CD4-positive, alpha-beta memory T cell (primary cell): Measurements from ENCODE around the gene TTYH1. TPM values are rescaled to one million over a fixed set of nuclear protein-coding genes. Genes with fewer than 3 reads are reported as not detected.

Experiments used
- CTCF ChIA-PET: fragments of 350-600 bp; sonication (Branson Sonifier 250); formaldehyde crosslinking; loops from one replicate; lab custom pipeline; 2021; ENCODE audit warnings: inconsistent platforms; ENCODE audit not compliant: partially characterized antibody; lab: Charles Lee
- POLR2A ChIA-PET: fragments of 350-600 bp; sonication (Branson Sonifier 250); formaldehyde crosslinking; loops from one replicate; lab custom pipeline; 2021; ENCODE audit not compliant: partially characterized antibody; lab: Charles Lee
- DNase-seq, 5 donors: peaks; one replicate each; pipeline versions ENCODE4 v3.0.0 to v3.0.0-alpha.2; 2020 to 2022; ENCODE audit warnings: mixed read lengths in 1 of 5
- H3K27ac ChIP-seq: one replicate; pipeline ENCODE4 v1.7.0; 2013; ENCODE audit warnings: low read depth, low read length
- H3K27me3 ChIP-seq: 2 replicates; pipeline ENCODE4 v1.7.0; 2013; ENCODE audit warnings: mild to moderate bottlenecking, low read length, moderate library complexity; ENCODE audit not compliant: insufficient read depth
- H3K36me3 ChIP-seq: 2 replicates; pipeline ENCODE4 v1.7.0; 2013; ENCODE audit warnings: mild to moderate bottlenecking, low read length, moderate library complexity; ENCODE audit not compliant: insufficient read depth
- H3K4me1 ChIP-seq: 2 replicates; pipeline ENCODE4 v1.7.0; 2013; ENCODE audit warnings: mild to moderate bottlenecking, low read length, moderate library complexity; ENCODE audit not compliant: insufficient read depth
- H3K4me3 ChIP-seq, 2 donors: one replicate each; pipeline ENCODE4 v1.7.0; 2013; ENCODE audit warnings: low read length in 2 of 2, mild to moderate bottlenecking in 1 of 2
- H3K9me3 ChIP-seq, 2 donors: one replicate each; pipeline ENCODE4 v1.7.0; 2013; ENCODE audit warnings: low read length in 2 of 2, control low read depth in 1 of 2; ENCODE audit not compliant: control insufficient read depth in 1 of 2
- H3K27ac Mint-ChIP-seq, 7 donors: one replicate each; pipeline ENCODE4 v1.8.0; 2020 to 2021; ENCODE audit warnings: mixed read lengths in 7 of 7, mild to moderate bottlenecking in 6 of 7, inconsistent platforms in 3 of 7, moderate library complexity in 3 of 7
- H3K27me3 Mint-ChIP-seq, 2 donors: one replicate each; pipeline ENCODE4 v1.8.0; 2020 to 2021; ENCODE audit warnings: mixed read lengths in 2 of 2
- H3K36me3 Mint-ChIP-seq, 2 donors: one replicate each; pipeline ENCODE4 v1.8.0; 2020 to 2021; ENCODE audit warnings: mixed read lengths in 2 of 2, inconsistent platforms in 1 of 2, mild to moderate bottlenecking in 1 of 2
- H3K4me1 Mint-ChIP-seq, 4 donors: one replicate each; pipeline ENCODE4 v1.8.0; 2020 to 2021; ENCODE audit warnings: mixed read lengths in 4 of 4, mild to moderate bottlenecking in 1 of 4
- H3K4me3 Mint-ChIP-seq, 8 donors: one replicate each; pipeline ENCODE4 v1.8.0; 2020 to 2021; ENCODE audit warnings: mixed read lengths in 8 of 8, mild to moderate bottlenecking in 7 of 8, moderate library complexity in 6 of 8, inconsistent platforms in 3 of 8
- H3K9me3 Mint-ChIP-seq, 8 donors: one replicate each; pipeline ENCODE4 v1.8.0; 2020 to 2021; ENCODE audit warnings: mixed read lengths in 8 of 8, mild to moderate bottlenecking in 5 of 8, inconsistent platforms in 3 of 8, moderate library complexity in 1 of 8
- intact Hi-C: fragments of 100-400 bp; cut with micrococcal nuclease; formaldehyde crosslinking; loops from one replicate; pipeline ENCODE4 v1.15.1; 2023
- polyA plus RNA-seq, 2 donors: library from polyadenylated mRNA; unstranded; fragments of 300-500 nt; fragmentation: Illumina TruSeq; gene quantifications; one replicate each; pipeline ENCODE4 v1.2.3, GENCODE V29; 2021
- total RNA-seq, 2 experiments: library from RNA; stranded (reverse); gene quantifications; one replicate each; pipeline ENCODE4 v1.2.3, GENCODE V29; 2021

Gene TTYH1
- total and polyA plus RNA-seq, 4 experiments from 2014 or later, result 0.29 TPM; not detected in 3

GRCh38 chr19:54405628-54406027 lies 9.6 kb upstream of the TTYH1 start:
- Histone ChIP-seq H3K9me3 (no peaks in the 10 kb centered on the region), H3K4me1 (no peaks in the 10 kb centered on the region), H3K36me3 (no peaks in the 10 kb centered on the region), H3K4me3 (no peak overlapping the region), H3K27ac (no peak overlapping the region), H3K27me3 (no peaks in the 10 kb centered on the region)
- H3K4me3 Mint-ChIP-seq, result no peak overlapping the region
- peaks cover 0 to 20% (median 5%) of the 10 kb centered on the region in 8 donors for H3K9me3 Mint-ChIP-seq
- H3K27me3 Mint-ChIP-seq, result peaks cover 4 to 7% of the 10 kb centered on the region in 2 donors
- ChIA-PET POLR2A (no interaction called here), CTCF (no interaction called here)
- intact Hi-C loops, result no loop called here
- H3K36me3 Mint-ChIP-seq, result no peaks in the 10 kb centered on the region
- H3K4me1 Mint-ChIP-seq, result peaks cover 0 to 6% (median under 1%) of the 10 kb centered on the region in 4 donors
- no peak overlapping the region for H3K27ac Mint-ChIP-seq
- DNase-seq, result no peak

DNA sequence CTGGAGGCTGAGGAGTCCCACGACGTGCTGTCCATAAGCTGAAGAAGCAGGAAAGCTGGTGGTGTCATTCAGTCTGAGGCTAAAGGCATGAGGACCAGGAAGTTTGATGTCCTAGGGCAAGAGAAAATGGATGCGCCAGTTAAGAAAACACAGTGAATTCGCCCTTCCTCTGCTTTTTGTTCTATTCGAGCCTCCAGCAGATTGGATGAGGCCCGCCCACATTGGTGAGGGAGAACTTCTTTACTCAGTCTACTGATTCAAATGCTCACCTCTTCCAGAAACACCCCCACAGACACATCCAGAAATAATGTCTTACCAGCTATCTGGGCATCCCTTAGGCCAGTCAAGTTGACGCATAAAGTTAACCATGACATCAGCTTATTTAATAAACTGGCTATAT lies 7.5 kb upstream of the TTYH1 start:
- intact Hi-C loops, result no loop called here
- no peaks in the 10 kb centered on the region for H3K36me3 ChIP-seq
- H3K4me1 ChIP-seq, result no peaks in the 10 kb centered on the region
- no peak overlapping the region for H3K27ac ChIP-seq
- H3K9me3 ChIP-seq, result no peaks in the 10 kb centered on the region
- H3K4me3 ChIP-seq, result no peak overlapping the region
- peaks cover 0 to 20% (median 5%) of the 10 kb centered on the region in 8 donors for H3K9me3 Mint-ChIP-seq
- POLR2A ChIA-PET, result no interaction called here
- peaks cover 0 to 6% (median under 1%) of the 10 kb centered on the region in 4 donors for H3K4me1 Mint-ChIP-seq
- no peak for DNase-seq
- H3K27ac Mint-ChIP-seq, result peak overlapping the region in 6 of 7 donors; percentile 27 to 90 (median 76)
- no peaks in the 10 kb centered on the region for H3K36me3 Mint-ChIP-seq
- H3K27me3 Mint-ChIP-seq, result peaks cover 4 to 8% of the 10 kb centered on the region in 2 donors
- CTCF ChIA-PET, result no interaction called here
- H3K27me3 ChIP-seq, result no peaks in the 10 kb centered on the region
- H3K4me3 Mint-ChIP-seq, result no peak overlapping the region

- Mint-ChIP-seq H3K9me3 (peaks cover 0 to 20% (median 5%) of the 10 kb centered on the region in 8 donors), H3K4me1 (peaks cover 0 to 6% (median under 1%) of the 10 kb centered on the region in 4 donors), H3K4me3 (peak overlapping the region in 1 of 8 donors; percentile 7), H3K27ac (peak overlapping the region in 6 of 7 donors; percentile 66 to 89 (median 76)), H3K36me3 (no peaks in the 10 kb centered on the region), H3K27me3 (peaks cover 3 to 10% of the 10 kb centered on the region in 2 donors)
- Histone ChIP-seq H3K9me3 (no peaks in the 10 kb centered on the region), H3K36me3 (no peaks in the 10 kb centered on the region), H3K4me1 (no peaks in the 10 kb centered on the region), H3K27me3 (no peaks in the 10 kb centered on the region), H3K4me3 (no peak overlapping the region), H3K27ac (no peak overlapping the region)
- intact Hi-C loops, result no loop called here
- ChIA-PET CTCF (no interaction called here), POLR2A (no interaction called here)
- no peak for DNase-seq
Observed at GRCh38 chr19:54408456-54409026, 6.7 kb upstream of the TTYH1 start.

- peaks cover 0 to 6% (median 3%) of the 10 kb centered on the region in 4 donors for H3K4me1 Mint-ChIP-seq
- H3K9me3 Mint-ChIP-seq, result peaks cover 0 to 20% (median 5%) of the 10 kb centered on the region in 8 donors
- peak overlapping the region in 1 of 7 donors; percentile 65 for H3K27ac Mint-ChIP-seq
- Histone ChIP-seq H3K36me3 (no peaks in the 10 kb centered on the region), H3K4me1 (no peaks in the 10 kb centered on the region), H3K27me3 (peaks cover 15% of the 10 kb centered on the region), H3K27ac (no peak overlapping the region), H3K9me3 (no peaks in the 10 kb centered on the region), H3K4me3 (no peak overlapping the region)
- ChIA-PET POLR2A (interaction anchor here (1.3 kb wide), 1 partner anchor 23 kb away, joined by 3 read pairs; no protein-coding TSS in a partner anchor), CTCF (interaction anchor here (0.6 kb wide), 2 partner anchors 93 to 95 kb away, joined by 3 read pairs; no protein-coding TSS in a partner anchor)
- H3K4me3 Mint-ChIP-seq, result no peak overlapping the region
- intact Hi-C loops, result no loop called here
- no peaks in the 10 kb centered on the region for H3K36me3 Mint-ChIP-seq
- no peak for DNase-seq
- peaks cover 16 to 23% of the 10 kb centered on the region in 2 donors for H3K27me3 Mint-ChIP-seq
Observed at GRCh38 chr19:54411033-54411432, 4.2 kb upstream of the TTYH1 start.

DNA sequence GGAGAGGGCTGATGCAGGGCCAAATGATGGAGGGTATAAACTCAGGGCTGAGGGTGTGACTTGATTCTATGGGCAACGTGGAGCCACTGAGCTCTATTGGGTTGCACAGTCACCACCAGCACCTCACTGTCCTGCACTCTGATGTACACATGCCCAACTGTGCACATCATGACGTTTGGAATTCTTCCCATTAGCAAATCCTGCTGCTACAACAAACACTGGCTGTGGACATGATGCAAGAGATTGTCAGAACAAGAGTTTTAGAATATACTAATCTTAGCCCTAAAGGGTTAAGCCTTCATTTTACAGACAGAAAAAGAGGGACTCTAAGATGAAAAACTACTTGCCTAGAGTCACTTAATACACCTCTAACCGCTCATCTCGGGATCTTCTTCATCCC lies 2.4 kb upstream of the TTYH1 start:
- Mint-ChIP-seq H3K4me1 (peaks cover 4 to 13% (median 11%) of the 10 kb centered on the region in 4 donors), H3K9me3 (peaks cover 0 to 14% (median 6%) of the 10 kb centered on the region in 8 donors), H3K36me3 (no peaks in the 10 kb centered on the region), H3K27me3 (peaks cover 25 to 33% of the 10 kb centered on the region in 2 donors), H3K27ac (no peak overlapping the region), H3K4me3 (no peak overlapping the region)
- no peak overlapping the region for H3K27ac ChIP-seq
- peaks cover 6% of the 10 kb centered on the region for H3K4me1 ChIP-seq
- CTCF ChIA-PET, result no interaction called here
- POLR2A ChIA-PET, result no interaction called here
- H3K36me3 ChIP-seq, result no peaks in the 10 kb centered on the region
- H3K4me3 ChIP-seq, result no peak overlapping the region
- DNase-seq, result no peak
- no peaks in the 10 kb centered on the region for H3K9me3 ChIP-seq
- peaks cover 19% of the 10 kb centered on the region for H3K27me3 ChIP-seq
- intact Hi-C loops, result no loop called here

DNA sequence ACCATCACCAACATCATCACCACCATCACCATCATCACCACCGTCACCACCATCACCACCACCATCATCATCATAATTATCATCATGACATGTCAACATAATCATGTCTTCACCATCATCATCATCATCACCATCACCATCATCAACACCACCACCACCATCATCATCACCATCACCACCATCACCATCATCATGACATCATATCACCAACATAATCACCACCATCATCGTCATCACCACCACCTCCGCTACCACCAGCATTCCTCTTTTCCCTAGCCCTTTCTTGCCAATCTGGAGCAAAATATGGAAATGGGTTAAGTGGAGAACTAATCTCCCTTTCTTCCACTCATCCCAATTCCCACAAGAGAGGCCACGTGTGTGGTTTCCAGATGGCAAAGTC lies 1.1 kb upstream of the TTYH1 start:
- peaks cover 19% of the 10 kb centered on the region for H3K27me3 ChIP-seq
- no peak overlapping the region for H3K27ac Mint-ChIP-seq
- no peak overlapping the region for H3K27ac ChIP-seq
- CTCF ChIA-PET, result no interaction called here
- peak overlapping the region in 1 of 8 donors; percentile 9 for H3K4me3 Mint-ChIP-seq
- H3K36me3 Mint-ChIP-seq, result no peaks in the 10 kb centered on the region
- peaks cover 29 to 36% of the 10 kb centered on the region in 2 donors for H3K27me3 Mint-ChIP-seq
- peaks cover 10 to 17% (median 15%) of the 10 kb centered on the region in 4 donors for H3K4me1 Mint-ChIP-seq
- intact Hi-C loops, result no loop called here
- H3K4me1 ChIP-seq, result peaks cover 12% of the 10 kb centered on the region
- peaks cover 0 to 8% (median 4%) of the 10 kb centered on the region in 8 donors for H3K9me3 Mint-ChIP-seq
- POLR2A ChIA-PET, result no interaction called here
- DNase-seq, result no peak
- no peaks in the 10 kb centered on the region for H3K36me3 ChIP-seq
- H3K9me3 ChIP-seq, result no peaks in the 10 kb centered on the region
- H3K4me3 ChIP-seq, result no peak overlapping the region

DNA sequence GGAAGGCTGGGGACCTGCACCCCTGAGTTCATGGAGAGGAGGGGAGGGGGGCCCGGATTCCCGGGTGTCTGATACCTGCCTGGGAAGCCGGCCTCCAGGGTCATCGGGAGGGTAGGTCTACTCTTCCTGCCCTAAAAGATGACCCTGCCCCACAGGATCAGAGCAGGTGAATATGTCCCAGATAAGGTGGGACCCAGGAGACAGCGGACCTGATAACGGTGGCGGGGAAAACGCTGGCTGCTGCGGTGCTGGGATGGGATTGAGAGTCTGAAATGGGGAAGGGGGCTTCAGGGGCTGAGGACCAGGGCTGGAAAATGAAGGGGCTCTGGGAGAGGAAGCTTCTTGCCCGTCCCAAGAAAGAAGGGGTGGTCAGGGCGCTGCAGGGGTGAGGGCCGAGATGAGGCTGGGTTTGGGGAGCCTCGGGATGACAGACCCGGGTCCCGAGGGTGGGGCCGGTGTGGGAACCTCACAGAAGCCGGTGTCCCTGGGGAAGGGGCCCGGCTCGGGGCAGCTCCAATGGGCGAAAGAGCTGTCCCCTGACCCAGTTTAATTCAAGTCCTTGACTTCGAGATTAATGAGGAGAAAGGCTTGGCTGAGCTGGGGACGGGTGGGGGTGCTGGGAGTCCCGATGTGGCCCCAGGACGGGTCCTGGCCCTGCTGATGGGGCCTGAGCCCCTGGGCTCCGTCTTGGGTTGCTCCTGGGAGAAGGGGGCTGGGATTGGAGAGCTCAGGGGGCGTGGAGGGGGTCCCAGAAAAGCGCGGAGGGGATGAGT lies 823 bp downstream of the TTYH1 start:
- no peak overlapping the region for H3K4me3 ChIP-seq
- no peaks in the 10 kb centered on the region for H3K9me3 ChIP-seq
- peak overlapping the region in 1 of 8 donors; percentile 33 for H3K4me3 Mint-ChIP-seq
- DNase-seq, result no peak
- H3K27me3 Mint-ChIP-seq, result peaks cover 36 to 39% of the 10 kb centered on the region in 2 donors
- H3K4me1 Mint-ChIP-seq, result peaks cover 10 to 21% (median 14%) of the 10 kb centered on the region in 4 donors
- H3K9me3 Mint-ChIP-seq, result peaks cover 0 to 5% (median 1%) of the 10 kb centered on the region in 8 donors
- H3K27ac ChIP-seq, result no peak overlapping the region
- H3K27me3 ChIP-seq, result peaks cover 19% of the 10 kb centered on the region
- peaks cover 12% of the 10 kb centered on the region for H3K4me1 ChIP-seq
- ChIA-PET POLR2A (no interaction called here), CTCF (no interaction called here)
- H3K36me3 ChIP-seq, result no peaks in the 10 kb centered on the region
- H3K27ac Mint-ChIP-seq, result no peak overlapping the region
- intact Hi-C loops, result no loop called here
- no peaks in the 10 kb centered on the region for H3K36me3 Mint-ChIP-seq
